ENCODE data around the gene ZNF408.

Gene ZNF408

DNA sequence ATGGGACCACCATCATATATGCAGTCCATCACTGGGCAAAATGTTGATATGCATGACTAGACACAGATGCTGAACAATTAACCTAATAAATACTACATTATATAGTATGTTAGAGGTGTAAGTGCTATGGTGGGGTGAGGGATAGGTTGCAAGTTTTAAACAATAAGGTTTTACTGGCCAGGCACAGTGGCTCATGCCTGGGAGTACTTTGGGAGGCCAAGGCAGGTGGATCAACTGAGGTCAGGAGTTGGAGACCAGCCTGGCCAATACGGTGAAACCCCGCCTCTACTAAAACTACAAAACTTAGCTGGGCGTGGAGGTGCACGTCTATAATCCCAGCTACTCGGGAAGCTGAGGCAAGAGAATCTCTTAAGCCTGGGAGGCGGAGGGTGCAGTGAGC lies 46.3 kb downstream of the ZNF408 start:
- in situ Hi-C loops (cut with MboI; ENCODE audit: low sequenced_read_pairs, unreplicated experiment) = no loop called here
- TF ChIP-seq, protein P1, sequence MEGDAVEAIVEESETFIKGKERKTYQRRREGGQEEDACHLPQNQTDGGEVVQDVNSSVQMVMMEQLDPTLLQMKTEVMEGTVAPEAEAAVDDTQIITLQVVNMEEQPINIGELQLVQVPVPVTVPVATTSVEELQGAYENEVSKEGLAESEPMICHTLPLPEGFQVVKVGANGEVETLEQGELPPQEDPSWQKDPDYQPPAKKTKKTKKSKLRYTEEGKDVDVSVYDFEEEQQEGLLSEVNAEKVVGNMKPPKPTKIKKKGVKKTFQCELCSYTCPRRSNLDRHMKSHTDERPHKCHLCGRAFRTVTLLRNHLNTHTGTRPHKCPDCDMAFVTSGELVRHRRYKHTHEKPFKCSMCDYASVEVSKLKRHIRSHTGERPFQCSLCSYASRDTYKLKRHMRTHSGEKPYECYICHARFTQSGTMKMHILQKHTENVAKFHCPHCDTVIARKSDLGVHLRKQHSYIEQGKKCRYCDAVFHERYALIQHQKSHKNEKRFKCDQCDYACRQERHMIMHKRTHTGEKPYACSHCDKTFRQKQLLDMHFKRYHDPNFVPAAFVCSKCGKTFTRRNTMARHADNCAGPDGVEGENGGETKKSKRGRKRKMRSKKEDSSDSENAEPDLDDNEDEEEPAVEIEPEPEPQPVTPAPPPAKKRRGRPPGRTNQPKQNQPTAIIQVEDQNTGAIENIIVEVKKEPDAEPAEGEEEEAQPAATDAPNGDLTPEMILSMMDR (IDR thresholded peaks at IDR 0.05; ENCODE audit: borderline replicate concordance, control extremely low read depth, extremely low read depth, insufficient read depth, missing control alignments) = no peak
- DNase-seq (ENCODE audit: low spot score) = no peak
